ENCODE results near the gene ERCC5.

Gene ERCC5

GRCh38 chr13:102845630-102846260 is at the start of gene ERCC5:
Gene ERCC5 (plus strand): TSS chr13:102846032. CDS start chr13:102846267, 235 bp downstream.
- no peaks in the 10 kb centered on the region for H3K27me3 ChIP-seq (ENCODE audit: low read depth, low read length)
- peaks cover 0 to 26% of the 10 kb centered on the region in 2 donors for H3K4me1 ChIP-seq (ENCODE audit: control insufficient read depth in 1 of 2, insufficient read depth in 2 of 2, low read length in 2 of 2)
- H3K27ac ChIP-seq (ENCODE audit: low read length) = peak within 1 kb of the TSS; percentile 97
- peak within 1 kb of the TSS; percentile 94 to 99 for H3K4me3 ChIP-seq (ENCODE audit: low read depth in 1 of 2, low read length in 2 of 2)
- H3K9me3 ChIP-seq (ENCODE audit: control insufficient read depth in 1 of 2, low read length in 2 of 2) = no peaks in the 10 kb centered on the region
- peaks cover 4 to 12% of the 10 kb centered on the region in 2 donors for H3K36me3 ChIP-seq (ENCODE audit: control insufficient read depth in 1 of 2, insufficient read depth in 2 of 2, low read length in 2 of 2)

GRCh38 chr13:102798581-102799425 is 47.0 kb upstream of the ERCC5 start, which contains the start of the genes BIVM and POGLUT2:
Gene BIVM (plus strand): TSS chr13:102799119. CDS start chr13:102807268, 8,149 bp downstream.
Gene POGLUT2 (minus strand): TSS chr13:102798976. CDS start chr13:102798670, 306 bp downstream.
- peaks cover 3 to 10% of the 10 kb centered on the region in 2 donors for H3K4me1 ChIP-seq (ENCODE audit: control insufficient read depth in 1 of 2, insufficient read depth in 2 of 2, low read length in 2 of 2)
- peak within 1 kb of the TSS; percentile 83 to 99 for H3K4me3 ChIP-seq (ENCODE audit: low read depth in 1 of 2, low read length in 2 of 2)
- H3K27ac ChIP-seq (ENCODE audit: low read length) = peak within 1 kb of the TSS; percentile 23
- H3K9me3 ChIP-seq (ENCODE audit: control insufficient read depth in 1 of 2, low read length in 2 of 2) = no peaks in the 10 kb centered on the region
- no peaks in the 10 kb centered on the region for H3K36me3 ChIP-seq (ENCODE audit: control insufficient read depth in 1 of 2, insufficient read depth in 2 of 2, low read length in 2 of 2)
- H3K27me3 ChIP-seq (ENCODE audit: low read depth, low read length) = no peaks in the 10 kb centered on the region

- Histone ChIP-seq H3K9me3 (ENCODE audit: control insufficient read depth in 1 of 2, low read length in 2 of 2) (no peaks in the 10 kb centered on the region), H3K4me3 (ENCODE audit: low read depth in 1 of 2, low read length in 2 of 2) (peak overlapping the region; percentile 83 to 99), H3K4me1 (ENCODE audit: control insufficient read depth in 1 of 2, insufficient read depth in 2 of 2, low read length in 2 of 2) (peaks cover 3 to 10% of the 10 kb centered on the region in 2 donors), H3K36me3 (ENCODE audit: control insufficient read depth in 1 of 2, insufficient read depth in 2 of 2, low read length in 2 of 2) (no peaks in the 10 kb centered on the region), H3K27me3 (ENCODE audit: low read depth, low read length) (no peaks in the 10 kb centered on the region), H3K27ac (ENCODE audit: low read length) (peak overlapping the region; percentile 23)
These were observed 46.2 kb upstream of the ERCC5 start for GRCh38 chr13:102799426-102800144.

GRCh38 chr13:102800145-102801041 is 45.4 kb upstream of the ERCC5 start:
- peaks cover 3 to 10% of the 10 kb centered on the region in 2 donors for H3K4me1 ChIP-seq (ENCODE audit: control insufficient read depth in 1 of 2, insufficient read depth in 2 of 2, low read length in 2 of 2)
- no peaks in the 10 kb centered on the region for H3K27me3 ChIP-seq (ENCODE audit: low read depth, low read length)
- H3K4me3 ChIP-seq (ENCODE audit: low read depth in 1 of 2, low read length in 2 of 2) = peak overlapping the region; percentile 83 to 99
- H3K9me3 ChIP-seq (ENCODE audit: control insufficient read depth in 1 of 2, low read length in 2 of 2) = no peaks in the 10 kb centered on the region
- no peaks in the 10 kb centered on the region for H3K36me3 ChIP-seq (ENCODE audit: control insufficient read depth in 1 of 2, insufficient read depth in 2 of 2, low read length in 2 of 2)
- H3K27ac ChIP-seq (ENCODE audit: low read length) = peak overlapping the region; percentile 60

- H3K4me1 ChIP-seq (ENCODE audit: control insufficient read depth in 1 of 2, insufficient read depth in 2 of 2, low read length in 2 of 2) = peaks cover 0 to 3% of the 10 kb centered on the region in 2 donors
- no peaks in the 10 kb centered on the region for H3K27me3 ChIP-seq (ENCODE audit: low read depth, low read length)
- H3K27ac ChIP-seq (ENCODE audit: low read length) = no peak overlapping the region
- H3K4me3 ChIP-seq (ENCODE audit: low read depth in 1 of 2, low read length in 2 of 2) = no peak overlapping the region
- H3K36me3 ChIP-seq (ENCODE audit: control insufficient read depth in 1 of 2, insufficient read depth in 2 of 2, low read length in 2 of 2) = peaks cover 0 to under 1% of the 10 kb centered on the region in 2 donors
- no peaks in the 10 kb centered on the region for H3K9me3 ChIP-seq (ENCODE audit: control insufficient read depth in 1 of 2, low read length in 2 of 2)
These were observed 40.2 kb upstream of the ERCC5 start for GRCh38 chr13:102805680-102806079.

GRCh38 chr13:102807699-102808098 is 38.1 kb upstream of the ERCC5 start:
- Histone ChIP-seq H3K27me3 (ENCODE audit: low read depth, low read length) (no peaks in the 10 kb centered on the region), H3K9me3 (ENCODE audit: control insufficient read depth in 1 of 2, low read length in 2 of 2) (peaks cover 0 to 4% of the 10 kb centered on the region in 2 donors), H3K27ac (ENCODE audit: low read length) (no peak overlapping the region), H3K4me3 (ENCODE audit: low read depth in 1 of 2, low read length in 2 of 2) (no peak overlapping the region), H3K4me1 (ENCODE audit: control insufficient read depth in 1 of 2, insufficient read depth in 2 of 2, low read length in 2 of 2) (no peaks in the 10 kb centered on the region), H3K36me3 (ENCODE audit: control insufficient read depth in 1 of 2, insufficient read depth in 2 of 2, low read length in 2 of 2) (peaks cover 0 to 8% of the 10 kb centered on the region in 2 donors)

GRCh38 chr13:102812611-102813287 is 33.1 kb upstream of the ERCC5 start:
- no peak overlapping the region for H3K27ac ChIP-seq (ENCODE audit: low read length)
- peaks cover 0 to 12% of the 10 kb centered on the region in 2 donors for H3K36me3 ChIP-seq (ENCODE audit: control insufficient read depth in 1 of 2, insufficient read depth in 2 of 2, low read length in 2 of 2)
- H3K4me3 ChIP-seq (ENCODE audit: low read depth in 1 of 2, low read length in 2 of 2) = no peak overlapping the region
- H3K9me3 ChIP-seq (ENCODE audit: control insufficient read depth in 1 of 2, low read length in 2 of 2) = peaks cover 0 to 4% of the 10 kb centered on the region in 2 donors
- no peaks in the 10 kb centered on the region for H3K4me1 ChIP-seq (ENCODE audit: control insufficient read depth in 1 of 2, insufficient read depth in 2 of 2, low read length in 2 of 2)
- H3K27me3 ChIP-seq (ENCODE audit: low read depth, low read length) = no peaks in the 10 kb centered on the region

- Histone ChIP-seq H3K36me3 (ENCODE audit: control insufficient read depth in 1 of 2, insufficient read depth in 2 of 2, low read length in 2 of 2) (peaks cover 0 to 14% of the 10 kb centered on the region in 2 donors), H3K9me3 (ENCODE audit: control insufficient read depth in 1 of 2, low read length in 2 of 2) (peaks cover 0 to 4% of the 10 kb centered on the region in 2 donors), H3K27ac (ENCODE audit: low read length) (no peak overlapping the region), H3K27me3 (ENCODE audit: low read depth, low read length) (no peaks in the 10 kb centered on the region), H3K4me3 (ENCODE audit: low read depth in 1 of 2, low read length in 2 of 2) (no peak overlapping the region), H3K4me1 (ENCODE audit: control insufficient read depth in 1 of 2, insufficient read depth in 2 of 2, low read length in 2 of 2) (no peaks in the 10 kb centered on the region)
These were observed 31.7 kb upstream of the ERCC5 start for GRCh38 chr13:102814025-102814607.

GRCh38 chr13:102814793-102815192 is 31.0 kb upstream of the ERCC5 start:
- peaks cover 0 to 4% of the 10 kb centered on the region in 2 donors for H3K9me3 ChIP-seq (ENCODE audit: control insufficient read depth in 1 of 2, low read length in 2 of 2)
- H3K27me3 ChIP-seq (ENCODE audit: low read depth, low read length) = no peaks in the 10 kb centered on the region
- no peak overlapping the region for H3K27ac ChIP-seq (ENCODE audit: low read length)
- no peaks in the 10 kb centered on the region for H3K4me1 ChIP-seq (ENCODE audit: control insufficient read depth in 1 of 2, insufficient read depth in 2 of 2, low read length in 2 of 2)
- H3K4me3 ChIP-seq (ENCODE audit: low read depth in 1 of 2, low read length in 2 of 2) = no peak overlapping the region
- H3K36me3 ChIP-seq (ENCODE audit: control insufficient read depth in 1 of 2, insufficient read depth in 2 of 2, low read length in 2 of 2) = peaks cover 0 to 19% of the 10 kb centered on the region in 2 donors

- Histone ChIP-seq H3K4me1 (ENCODE audit: control insufficient read depth in 1 of 2, insufficient read depth in 2 of 2, low read length in 2 of 2) (no peaks in the 10 kb centered on the region), H3K9me3 (ENCODE audit: control insufficient read depth in 1 of 2, low read length in 2 of 2) (peaks cover 0 to 4% of the 10 kb centered on the region in 2 donors), H3K27me3 (ENCODE audit: low read depth, low read length) (no peaks in the 10 kb centered on the region), H3K36me3 (ENCODE audit: control insufficient read depth in 1 of 2, insufficient read depth in 2 of 2, low read length in 2 of 2) (peaks cover 0 to 20% of the 10 kb centered on the region in 2 donors), H3K4me3 (ENCODE audit: low read depth in 1 of 2, low read length in 2 of 2) (no peak overlapping the region), H3K27ac (ENCODE audit: low read length) (no peak overlapping the region)
These were observed 30.0 kb upstream of the ERCC5 start for GRCh38 chr13:102815788-102816187.
